Measurements from ENCODE around the gene RPL29. TPM values are rescaled to one million over a fixed set of nuclear protein-coding genes. Genes with fewer than 3 reads are reported as not detected.

The RPL29 gene
- total and polyA plus RNA-seq, 2 donors (not counting 3 experiments of a cell fraction or from before 2014, with no cell fraction given) = 1,236 to 2,177 TPM

- H3K9me1 ChIP-seq (replicated peaks; ENCODE audit: control insufficient read depth, extremely low read depth, insufficient read depth, low read length) = no peaks in the 10 kb centered on the region
- H3K4me3 ChIP-seq (replicated peaks in 1 of 3; ENCODE audit: insufficient read depth in 1 of 3, low read depth in 1 of 3, low read length in 3 of 3) = no peak overlapping the region
- peaks cover 11% of the 10 kb centered on the region for H3K4me1 ChIP-seq (ENCODE audit: control insufficient read depth, extremely low read depth, insufficient read depth, low read length)
- H3K9ac ChIP-seq (replicated peaks; ENCODE audit: extremely low read depth, insufficient read depth, low read length) = no peak overlapping the region
- ChIA-PET CTCF (no interaction called here), POLR2A (no interaction called here)
- intact Hi-C loops (cut with micrococcal nuclease) (loop anchor here (10.0 kb wide), 1 partner anchor 562 kb away; the partner anchor contains the start of gene MANF), dilution Hi-C loops (cut with MboI; ENCODE audit: extremely low pct_ligation_motif_present, low sequenced_read_pairs) (no loop called here)
- no peak for TF ChIP-seq JUN (IDR thresholded peaks at IDR 0.05; ENCODE audit: borderline replicate concordance, insufficient read depth, insufficient read length, low read depth)
- TF ChIP-seq MYC (IDR thresholded peaks at IDR 0.05; ENCODE audit: low read depth, low read length) = no peak
- TF ChIP-seq FOS (IDR thresholded peaks at IDR 0.05; ENCODE audit: borderline replicate concordance, insufficient read depth, low read length) = no peak
- TF ChIP-seq EZH2 (IDR thresholded peaks at IDR 0.05; ENCODE audit: borderline replicate concordance, low read depth, low read length, severe bottlenecking) = no peak
- no peak overlapping the region for H2AFZ ChIP-seq (ENCODE audit: low read depth, low read length)
- no TSS peak for BruUV-seq (replicated peaks)
- DNase-seq (ENCODE audit: low read depth, low spot score) = no peak
- no peak overlapping the region for H3K4me2 ChIP-seq (ENCODE audit: insufficient read depth, low read length)
- H3K27ac ChIP-seq (ENCODE audit: insufficient read depth, low read depth, low read length) = no peak overlapping the region
- H3K79me2 ChIP-seq (ENCODE audit: control insufficient read depth, insufficient read depth, low read length) = no peaks in the 10 kb centered on the region
- no peaks in the 10 kb centered on the region for H4K20me1 ChIP-seq (replicated peaks; ENCODE audit: control insufficient read depth, extremely low read depth, insufficient read depth, low read length)
- no peaks in the 10 kb centered on the region for H3K36me3 ChIP-seq (ENCODE audit: control insufficient read depth in 2 of 2, extremely low read depth in 1 of 2, insufficient read depth in 2 of 2, low read length in 2 of 2)
- FAIRE-seq = no peak
- H3K27me3 ChIP-seq (ENCODE audit: control insufficient read depth in 2 of 2, insufficient read depth in 2 of 2, low read length in 2 of 2) = no peaks in the 10 kb centered on the region
- no peaks in the 10 kb centered on the region for H3K9me3 ChIP-seq (replicated peaks; ENCODE audit: control insufficient read depth, insufficient read depth, low read length)
These were observed 48.9 kb downstream of the RPL29 start for GRCh38 chr3:51946796-51947195.

GRCh38 chr3:51945926-51946705 is 49.6 kb downstream of the RPL29 start:
- intact Hi-C loops (cut with micrococcal nuclease) (loop anchor here (10.0 kb wide), 1 partner anchor 561 kb away; the partner anchor contains the start of gene MANF), dilution Hi-C loops (cut with MboI; ENCODE audit: extremely low pct_ligation_motif_present, low sequenced_read_pairs) (no loop called here)
- Histone ChIP-seq H3K9ac (replicated peaks; ENCODE audit: extremely low read depth, insufficient read depth, low read length) (no peak overlapping the region), H3K36me3 (ENCODE audit: control insufficient read depth in 2 of 2, extremely low read depth in 1 of 2, insufficient read depth in 2 of 2, low read length in 2 of 2) (no peaks in the 10 kb centered on the region), H2AFZ (ENCODE audit: low read depth, low read length) (no peak overlapping the region), H4K20me1 (replicated peaks; ENCODE audit: control insufficient read depth, extremely low read depth, insufficient read depth, low read length) (no peaks in the 10 kb centered on the region), H3K27ac (ENCODE audit: insufficient read depth, low read depth, low read length) (no peak overlapping the region), H3K4me3 (replicated peaks in 1 of 3; ENCODE audit: insufficient read depth in 1 of 3, low read depth in 1 of 3, low read length in 3 of 3) (no peak overlapping the region), H3K79me2 (ENCODE audit: control insufficient read depth, insufficient read depth, low read length) (peaks cover 4% of the 10 kb centered on the region), H3K4me1 (ENCODE audit: control insufficient read depth, extremely low read depth, insufficient read depth, low read length) (peaks cover 13% of the 10 kb centered on the region), H3K4me2 (ENCODE audit: insufficient read depth, low read length) (no peak overlapping the region), H3K27me3 (ENCODE audit: control insufficient read depth in 2 of 2, insufficient read depth in 2 of 2, low read length in 2 of 2) (no peaks in the 10 kb centered on the region), H3K9me3 (replicated peaks; ENCODE audit: control insufficient read depth, insufficient read depth, low read length) (no peaks in the 10 kb centered on the region), H3K9me1 (replicated peaks; ENCODE audit: control insufficient read depth, extremely low read depth, insufficient read depth, low read length) (no peaks in the 10 kb centered on the region)
- no peak for FAIRE-seq
- POLR2A ChIA-PET = no interaction called here
- CTCF ChIA-PET = no interaction called here
- no peak for DNase-seq (ENCODE audit: low read depth, low spot score)
- no TSS peak for BruUV-seq (replicated peaks)
- TF ChIP-seq CTCF (IDR thresholded peaks at IDR 0.05; ENCODE audit: extremely low read depth in 1 of 2, insufficient read depth in 1 of 2, low read depth in 1 of 2, low read length in 2 of 2) (no peak), JUN (IDR thresholded peaks at IDR 0.05; ENCODE audit: borderline replicate concordance, insufficient read depth, insufficient read length, low read depth) (no peak), GATA2 (IDR thresholded peaks at IDR 0.05; ENCODE audit: insufficient read depth, insufficient read length, low read depth, low read length) (no peak), POLR2A (IDR thresholded peaks at IDR 0.05; ENCODE audit: low read depth, low read length) (no peak), MAX (IDR thresholded peaks at IDR 0.05; ENCODE audit: insufficient read depth, insufficient read length) (no peak), MYC (IDR thresholded peaks at IDR 0.05; ENCODE audit: low read depth, low read length) (no peak), FOS (IDR thresholded peaks at IDR 0.05; ENCODE audit: borderline replicate concordance, insufficient read depth, low read length) (no peak), POLR2AphosphoS5 (IDR thresholded peaks at IDR 0.05; ENCODE audit: insufficient read depth, low read depth, low read length) (no peak), EZH2 (IDR thresholded peaks at IDR 0.05; ENCODE audit: borderline replicate concordance, low read depth, low read length, severe bottlenecking) (no peak)

All from endothelial cell of umbilical vein (primary cell).